Dermis microvascular lymphatic vessel endothelial cell (primary cell): ENCODE measurements around the gene ZDHHC4. TPM values are rescaled to one million over a fixed set of nuclear protein-coding genes. Genes with fewer than 3 reads are reported as not detected.

ENCODE experiments used
- DNase-seq, 2 donors: peaks; one replicate each; pipeline versions ENCODE4 v3.0.0 to v3.0.0-alpha.2; 2010; ENCODE audit warnings: low read depth in 2 of 2
- total RNA-seq: library from RNA; depleted of rRNA; stranded (reverse); fragments of >200 nt; gene quantifications from 2 replicates; pipeline ENCODE4 v1.2.1, GENCODE V29; 2014

Gene ZDHHC4
- total RNA-seq, 1 donor from 2014 or later, result 24.0 TPM

- no peak for DNase-seq
These were observed 29.8 kb downstream of the ZDHHC4 start for GRCh38 chr7:6606866-6607583.

DNA sequence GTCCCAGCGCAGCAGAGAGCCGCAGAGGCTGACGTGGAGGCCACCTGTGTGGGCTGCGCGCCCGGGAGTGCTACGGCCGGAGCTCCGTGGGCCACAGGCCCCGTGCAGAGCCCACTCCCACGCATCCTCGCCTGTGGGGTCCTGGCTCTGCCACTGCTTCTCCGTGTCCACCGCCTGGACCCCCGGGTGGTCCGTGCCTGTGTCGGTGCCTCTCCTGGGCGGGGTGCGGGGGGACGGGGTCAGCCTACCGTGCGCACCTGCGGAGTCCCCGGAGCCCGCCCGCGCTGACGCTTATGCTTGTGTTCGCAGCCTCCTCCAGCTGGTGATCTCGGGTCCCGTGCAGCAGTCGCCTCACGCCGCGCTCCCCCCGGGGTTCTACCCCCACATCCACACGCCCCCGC, 30.4 kb downstream of the ZDHHC4 start:
- DNase-seq, result no peak

DNA sequence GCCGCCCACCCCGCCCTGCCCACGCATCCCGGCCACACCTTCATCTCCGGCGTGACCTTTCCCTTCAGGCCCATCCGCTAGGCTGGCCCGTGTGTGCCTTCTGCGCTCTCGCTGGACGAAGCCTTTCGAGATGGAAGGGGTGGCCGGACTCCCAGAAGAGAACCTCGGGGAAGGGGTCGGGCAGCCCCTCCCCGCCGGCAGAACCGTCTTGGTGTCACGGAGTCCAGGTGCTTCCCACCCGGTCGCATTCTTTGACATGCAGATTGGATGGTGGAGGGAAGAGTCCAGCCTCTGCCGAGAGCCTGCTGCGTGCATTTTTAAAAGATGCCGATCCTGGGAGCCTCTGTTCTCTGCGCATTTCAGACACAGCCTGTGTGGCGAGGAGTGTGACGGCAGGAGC, 30.8 kb downstream of the ZDHHC4 start:
- DNase-seq, result no peak

DNA sequence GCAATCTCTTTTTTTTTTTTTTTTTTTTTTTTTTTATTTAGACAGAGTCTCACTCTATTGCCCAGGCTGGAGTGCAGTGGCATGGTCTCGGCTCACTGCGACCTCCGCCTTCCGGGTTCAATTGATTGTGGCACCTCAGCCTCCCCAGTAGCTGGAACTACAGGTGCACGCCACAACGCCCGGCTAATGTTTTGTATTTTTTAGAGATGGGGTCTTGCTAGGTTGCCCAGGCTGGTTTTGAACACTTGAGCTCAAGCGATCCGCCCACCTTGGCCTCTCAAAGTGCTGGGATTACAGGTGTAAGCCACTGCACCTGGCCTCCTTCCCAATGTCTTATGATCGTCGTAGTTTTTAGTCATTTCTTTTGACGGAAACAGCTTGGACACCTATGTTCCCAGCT, 31.5 kb downstream of the ZDHHC4 start:
- DNase-seq, result no peak

DNA sequence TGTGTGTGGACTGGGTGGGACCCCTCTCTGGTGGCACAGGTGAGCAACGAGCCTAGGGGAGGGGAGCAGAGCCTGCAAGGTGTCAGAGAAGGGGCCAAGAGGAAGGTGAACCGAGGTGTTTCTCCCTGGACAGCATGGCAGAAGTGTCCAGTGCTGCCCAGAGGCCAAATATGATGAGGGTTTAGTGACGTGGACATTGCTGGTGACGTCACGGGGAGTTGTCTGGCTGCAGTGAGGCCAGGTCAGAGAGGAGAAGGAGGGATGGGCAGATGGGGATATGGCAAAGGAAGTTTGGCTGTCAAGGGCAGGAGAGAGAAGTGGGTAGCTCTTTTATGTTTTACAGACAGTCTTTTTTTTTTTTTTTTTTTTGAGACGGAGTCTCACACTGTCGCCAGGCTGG, 35.6 kb downstream of the ZDHHC4 start:
- DNase-seq, result no peak

- DNase-seq, result no peak
These were observed 36.5 kb downstream of the ZDHHC4 start for GRCh38 chr7:6613706-6614105.

DNA sequence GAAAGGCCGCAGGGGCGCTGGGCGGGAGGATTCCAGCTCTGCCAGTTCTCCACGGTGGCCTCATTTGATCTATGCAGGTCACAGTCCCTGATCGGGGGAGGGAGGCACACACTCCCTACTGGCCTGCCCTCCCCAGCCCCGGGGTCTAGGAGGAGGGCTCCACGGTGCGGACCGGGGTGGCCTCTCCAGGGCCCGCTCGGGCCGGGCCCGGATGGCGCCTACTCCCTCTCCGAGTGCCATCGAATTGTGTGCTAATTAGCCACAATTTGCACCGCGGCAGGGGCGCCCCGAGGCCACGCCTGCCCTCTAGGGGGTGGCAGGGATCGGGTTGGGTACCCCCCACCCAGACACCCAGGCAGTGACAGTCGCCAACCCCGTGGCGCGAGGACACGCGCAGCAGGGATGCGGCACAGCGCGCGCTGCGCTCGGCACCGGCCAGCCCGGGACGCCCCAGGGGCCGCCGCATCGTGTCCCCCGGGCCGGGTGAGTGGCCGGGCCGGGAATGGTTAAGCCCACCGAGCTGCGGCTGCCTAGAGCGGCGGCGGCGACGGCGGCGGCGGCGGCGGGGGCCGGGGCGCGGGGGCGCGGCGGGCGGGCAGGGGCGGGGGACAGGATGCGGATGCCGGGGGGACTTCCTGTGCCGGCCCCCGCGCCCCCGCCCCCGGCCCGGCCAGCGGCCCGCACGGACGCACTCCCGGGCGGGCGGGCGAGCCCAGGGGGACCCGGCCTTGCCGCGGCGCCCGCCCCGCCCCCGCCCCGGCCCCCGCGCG, 37.9 kb downstream of the ZDHHC4 start, which contains the start of gene ZNF853:
ZNF853 (plus strand) TSS at position 658 of the 770 bp plus-strand sequence. CDS start 565 bp downstream, outside the sequence.
- DNase-seq, result no peak

GRCh38 chr7:6615723-6616555, 38.7 kb downstream of the ZDHHC4 start:
- no peak for DNase-seq

- no peak for DNase-seq
These were observed 39.8 kb downstream of the ZDHHC4 start for GRCh38 chr7:6616854-6617643.

GRCh38 chr7:6618621-6619020, 41.4 kb downstream of the ZDHHC4 start:
- DNase-seq, result no peak

DNA sequence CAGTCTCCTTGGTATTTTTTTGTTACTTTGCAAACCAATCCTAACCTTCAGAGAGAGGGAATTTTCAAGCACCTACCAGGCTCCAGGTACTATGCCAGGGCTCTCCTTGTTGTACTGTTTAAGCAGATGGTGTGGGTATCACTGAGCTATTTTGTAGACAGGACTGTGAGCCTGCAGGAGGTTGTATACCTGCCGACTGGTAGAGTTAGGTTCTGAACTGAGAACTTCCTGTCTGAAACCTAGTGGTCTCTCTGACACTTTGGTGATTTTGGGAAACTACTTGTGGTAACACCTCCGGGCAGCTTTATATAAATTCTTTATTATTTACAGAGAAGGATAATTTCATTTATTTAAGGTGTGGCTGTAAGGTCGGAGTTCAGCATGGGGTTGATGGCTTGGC, 42.7 kb downstream of the ZDHHC4 start:
- no peak for DNase-seq

GRCh38 chr7:6621195-6622133, 44.2 kb downstream of the ZDHHC4 start:
- no peak for DNase-seq

DNA sequence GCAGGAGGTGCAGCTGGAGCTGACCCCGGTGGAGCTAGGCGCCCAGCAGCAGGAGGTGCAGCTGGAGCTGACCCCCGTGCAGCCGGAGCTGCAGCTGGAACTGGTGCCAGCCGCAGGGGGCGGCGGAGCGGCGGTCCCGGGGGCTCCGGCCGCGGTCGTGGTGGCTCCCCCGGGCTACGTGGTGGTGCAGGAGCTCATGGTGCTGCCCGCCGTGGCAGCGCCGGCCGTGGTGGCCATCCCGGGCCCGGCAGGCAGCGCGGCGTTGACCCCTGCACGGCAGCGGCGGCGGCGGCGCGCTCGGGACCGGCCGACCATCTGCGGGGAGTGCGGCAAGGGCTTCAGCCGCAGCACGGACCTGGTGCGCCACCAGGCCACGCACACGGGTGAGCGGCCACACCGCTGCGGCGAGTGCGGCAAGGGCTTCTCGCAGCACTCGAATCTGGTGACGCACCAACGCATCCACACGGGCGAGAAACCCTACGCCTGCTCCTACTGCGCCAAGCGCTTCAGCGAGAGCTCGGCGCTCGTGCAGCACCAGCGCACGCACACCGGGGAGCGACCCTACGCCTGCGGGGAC, 45.0 kb downstream of the ZDHHC4 start:
- no peak for DNase-seq

- no peak for DNase-seq
These were observed 46.5 kb downstream of the ZDHHC4 start for GRCh38 chr7:6623589-6624245.

DNA sequence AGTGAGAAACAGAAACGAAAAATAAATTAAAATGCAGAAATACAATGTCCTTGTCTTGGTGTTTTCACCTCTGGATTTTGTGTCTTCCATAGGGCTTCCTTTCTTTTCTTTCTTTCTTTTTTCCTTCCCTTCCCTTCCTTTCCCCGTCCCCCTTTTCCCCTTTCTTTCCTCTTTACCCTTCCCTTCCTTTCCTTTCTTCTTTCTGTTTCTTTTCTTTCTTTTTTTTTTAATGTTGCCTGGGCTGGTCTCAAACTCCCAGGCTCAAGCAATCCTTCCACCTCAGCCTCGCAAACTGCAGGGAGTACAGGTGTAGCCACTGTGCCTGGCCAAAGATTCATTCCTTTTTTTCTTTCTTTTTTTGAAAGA, 47.0 kb downstream of the ZDHHC4 start:
- no peak for DNase-seq

GRCh38 chr7:6628045-6628444, 50.8 kb downstream of the ZDHHC4 start:
- DNase-seq, result no peak

DNA sequence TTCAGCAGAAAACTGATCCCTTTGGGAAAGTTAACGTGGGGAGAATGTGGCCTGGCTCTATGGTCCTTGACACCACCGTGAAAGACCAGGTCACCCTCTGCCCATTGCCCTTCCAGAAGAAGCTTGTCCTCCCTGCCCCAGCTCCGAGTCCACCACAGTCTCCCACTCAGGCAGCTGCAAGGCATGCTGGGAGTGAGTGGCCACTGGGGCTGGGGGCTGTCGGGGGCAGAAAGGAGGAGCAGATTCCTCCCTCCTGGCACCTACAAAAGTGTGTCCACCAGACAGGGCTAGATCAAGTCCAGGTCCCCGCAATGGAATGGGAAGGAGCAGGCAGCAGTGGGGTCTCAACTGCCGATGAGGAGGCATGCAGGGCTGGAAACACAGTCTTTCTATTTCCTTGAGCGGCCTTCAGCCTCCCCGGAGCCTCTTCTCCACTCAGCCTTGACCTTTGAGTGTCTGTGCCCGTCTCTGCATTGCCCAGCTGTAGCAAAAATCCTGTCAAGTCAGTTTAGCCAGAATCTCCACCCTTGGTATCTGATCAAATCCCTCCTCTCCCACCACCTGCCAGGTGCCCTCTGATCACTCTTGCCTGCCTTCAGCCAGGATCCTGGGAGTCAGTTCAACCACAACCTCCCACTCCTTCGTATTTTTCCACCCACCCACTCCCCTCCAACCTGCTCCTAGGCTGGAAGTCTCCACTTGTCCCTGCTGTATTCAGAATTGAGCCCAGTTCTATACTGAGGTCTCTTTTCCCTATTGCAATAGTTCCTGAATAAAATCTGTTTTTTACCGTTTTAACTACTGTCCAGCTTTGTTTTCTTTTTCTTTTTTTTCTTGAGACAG, 53.0 kb downstream of the ZDHHC4 start:
- no peak for DNase-seq

- DNase-seq, result no peak
These were observed 54.4 kb downstream of the ZDHHC4 start for GRCh38 chr7:6631605-6632004.
